GM20431 (cell line): ENCODE measurements around the gene NRDE2.

ENCODE experiments used
- in situ Hi-C: fragments of 300-500 bp; cut with MseI, MboI; formaldehyde crosslinking; loops from one replicate; pipeline ENCODE4 v1.15.0; 2020; ENCODE audit warnings: low sequenced_read_pairs; ENCODE audit not compliant: unreplicated experiment

The NRDE2 gene

GRCh38 chr14:90229942-90230341 lies 101.8 kb downstream of the NRDE2 start:
- in situ Hi-C loops = loop anchor here (25.0 kb wide), 1 partner anchor 293 kb away; no protein-coding TSS in a partner anchor

GRCh38 chr14:90228478-90228877 lies 103.3 kb downstream of the NRDE2 start:
- in situ Hi-C loops = loop anchor here (25.0 kb wide), 1 partner anchor 291 kb away; no protein-coding TSS in a partner anchor
